Breast epithelium (tissue), 4 donors: ENCODE measurements around the gene PLEKHF1. TPM values are rescaled to one million over a fixed set of nuclear protein-coding genes. Genes with fewer than 3 reads are reported as not detected.

Experiments
- DNase-seq, 2 donors: peaks; one replicate each; pipeline ENCODE4 v3.0.0-alpha.2; 2019; ENCODE audit warnings: low spot score in 2 of 2
- H3K27ac ChIP-seq, 2 donors: fragments of 200-600 bp; sonication (generic) in 1 of 2; one replicate each; pipeline ENCODE4 v1.5.1; 2016 to 2019; ENCODE audit warnings: mild to moderate bottlenecking in 1 of 2
- H3K27me3 ChIP-seq, 2 donors: fragments of 200-600 bp; sonication (generic) in 1 of 2; one replicate each; pipeline versions ENCODE4 v1.5.1 to v1.6.0; 2017 to 2019; ENCODE audit warnings: control low read depth in 1 of 2, mild to moderate bottlenecking in 1 of 2
- H3K36me3 ChIP-seq: fragments of 200-600 bp; one replicate; pipeline ENCODE4 v1.5.1; 2019
- H3K4me1 ChIP-seq, 2 donors: fragments of 200-600 bp; sonication (generic); one replicate each; pipeline ENCODE4 v1.5.1; 2016 to 2019; ENCODE audit warnings: control low read depth in 1 of 2
- H3K4me3 ChIP-seq, 3 donors: fragments of 200-600 bp; sonication (generic); 1 replicate in 2 of 3; 2 replicates in 1 of 3; pipeline ENCODE4 v1.5.1; 2016 to 2019; ENCODE audit warnings: mild to moderate bottlenecking in 3 of 3, moderate library complexity in 2 of 3
- H3K9me3 ChIP-seq, 2 donors: fragments of 200-600 bp; sonication (generic) in 1 of 2; one replicate each; pipeline ENCODE4 v1.5.1; 2016 to 2019; ENCODE audit warnings: control low read depth in 1 of 2
- POLR2A ChIP-seq: fragments of 450-650 bp; IDR thresholded peaks from one replicate; pipeline ENCODE4 v1.6.1; 2016; ENCODE audit warnings: antibody characterized with exemption, mild to moderate bottlenecking, moderate library complexity
- POLR2AphosphoS5 ChIP-seq, 3 donors: sonication (generic); formaldehyde crosslinking; IDR thresholded peaks; one replicate each; pipeline ENCODE4 v1.6.1; 2017; ENCODE audit warnings: antibody characterized with exemption in 3 of 3
- intact Hi-C: fragments of 100-400 bp; cut with DNase I; formaldehyde crosslinking; loops from one replicate; pipeline ENCODE4 v1.15.1; 2023; ENCODE audit warnings: low total_unique reads
- total RNA-seq, 3 donors: library from RNA; depleted of rRNA; stranded (reverse); fragments of >200 nt; gene quantifications; one replicate each; pipeline ENCODE4 v1.1.0, GENCODE V29; 2016
- TF ChIP-seq, protein P1 (sequence below), 3 donors: fragments of 450-650 bp; IDR thresholded peaks; one replicate each; pipeline ENCODE4 v1.5.1; 2016 to 2017; ENCODE audit warnings: antibody characterized with exemption in 3 of 3, mild to moderate bottlenecking in 3 of 3, moderate library complexity in 3 of 3

Gene PLEKHF1
- total RNA-seq, 3 donors from 2014 or later, result 29.8 to 71.4 (median 58.7) TPM

DNA sequence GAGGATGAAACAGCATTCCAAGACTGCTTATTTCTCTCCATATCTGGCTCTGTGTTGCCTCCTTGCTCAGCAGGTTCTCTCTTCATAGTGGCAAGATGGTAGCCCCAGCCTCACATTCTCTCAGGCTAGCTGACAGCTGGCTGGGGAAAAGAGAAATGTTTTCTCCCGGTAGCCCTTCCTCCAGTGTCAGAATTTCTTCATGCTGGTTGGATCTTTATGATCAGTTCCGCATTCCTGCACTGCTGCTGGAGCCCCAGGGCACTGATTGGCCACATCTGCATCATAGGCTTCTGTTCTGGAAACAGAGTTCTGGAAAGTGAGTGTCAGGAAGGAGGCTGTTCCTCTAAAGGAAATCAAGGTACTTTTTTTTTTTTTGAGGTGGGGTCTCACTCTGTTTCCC, 34.6 kb upstream of the PLEKHF1 start:
- no peaks in the 10 kb centered on the region for H3K36me3 ChIP-seq
- H3K4me3 ChIP-seq, result no peak overlapping the region
- no peaks in the 10 kb centered on the region for H3K9me3 ChIP-seq
- no peaks in the 10 kb centered on the region for H3K4me1 ChIP-seq
- H3K27ac ChIP-seq, result no peak overlapping the region
- no peaks in the 10 kb centered on the region for H3K27me3 ChIP-seq
- intact Hi-C loops, result no loop called here
- TF ChIP-seq, protein P1, sequence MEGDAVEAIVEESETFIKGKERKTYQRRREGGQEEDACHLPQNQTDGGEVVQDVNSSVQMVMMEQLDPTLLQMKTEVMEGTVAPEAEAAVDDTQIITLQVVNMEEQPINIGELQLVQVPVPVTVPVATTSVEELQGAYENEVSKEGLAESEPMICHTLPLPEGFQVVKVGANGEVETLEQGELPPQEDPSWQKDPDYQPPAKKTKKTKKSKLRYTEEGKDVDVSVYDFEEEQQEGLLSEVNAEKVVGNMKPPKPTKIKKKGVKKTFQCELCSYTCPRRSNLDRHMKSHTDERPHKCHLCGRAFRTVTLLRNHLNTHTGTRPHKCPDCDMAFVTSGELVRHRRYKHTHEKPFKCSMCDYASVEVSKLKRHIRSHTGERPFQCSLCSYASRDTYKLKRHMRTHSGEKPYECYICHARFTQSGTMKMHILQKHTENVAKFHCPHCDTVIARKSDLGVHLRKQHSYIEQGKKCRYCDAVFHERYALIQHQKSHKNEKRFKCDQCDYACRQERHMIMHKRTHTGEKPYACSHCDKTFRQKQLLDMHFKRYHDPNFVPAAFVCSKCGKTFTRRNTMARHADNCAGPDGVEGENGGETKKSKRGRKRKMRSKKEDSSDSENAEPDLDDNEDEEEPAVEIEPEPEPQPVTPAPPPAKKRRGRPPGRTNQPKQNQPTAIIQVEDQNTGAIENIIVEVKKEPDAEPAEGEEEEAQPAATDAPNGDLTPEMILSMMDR (IDR thresholded peaks at IDR 0.05), result no peak
- TF ChIP-seq POLR2AphosphoS5 (IDR thresholded peaks at IDR 0.05), result no peak
- no peak for TF ChIP-seq POLR2A
- no peak for DNase-seq

DNA sequence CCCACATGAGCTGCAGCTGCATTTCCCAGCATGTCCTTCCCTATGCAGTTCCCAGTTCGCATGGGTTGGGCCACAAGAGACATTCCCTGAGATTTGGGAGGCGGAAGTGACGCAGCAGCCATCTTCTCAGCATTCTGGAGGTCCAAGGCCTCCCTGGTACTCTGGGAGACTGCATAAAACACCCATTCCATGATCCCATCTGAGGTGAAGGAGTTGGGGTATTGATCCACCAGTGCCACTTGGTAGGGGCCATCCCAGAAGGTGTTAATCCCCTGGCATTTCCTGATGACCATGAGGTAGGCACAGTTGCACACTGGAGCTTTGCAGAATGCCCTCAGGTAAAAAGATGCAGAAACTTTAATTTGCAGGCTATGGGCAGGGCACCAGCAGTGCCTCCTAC, 33.8 kb upstream of the PLEKHF1 start:
- H3K36me3 ChIP-seq, result no peaks in the 10 kb centered on the region
- H3K9me3 ChIP-seq, result no peaks in the 10 kb centered on the region
- TF ChIP-seq POLR2A (no peak), POLR2AphosphoS5 (IDR thresholded peaks at IDR 0.05) (no peak)
- TF ChIP-seq, protein P1 (IDR thresholded peaks at IDR 0.05), result no peak
- H3K27me3 ChIP-seq, result no peaks in the 10 kb centered on the region
- intact Hi-C loops, result no loop called here
- DNase-seq, result no peak
- H3K4me3 ChIP-seq, result no peak overlapping the region
- no peaks in the 10 kb centered on the region for H3K4me1 ChIP-seq
- no peak overlapping the region for H3K27ac ChIP-seq

DNA sequence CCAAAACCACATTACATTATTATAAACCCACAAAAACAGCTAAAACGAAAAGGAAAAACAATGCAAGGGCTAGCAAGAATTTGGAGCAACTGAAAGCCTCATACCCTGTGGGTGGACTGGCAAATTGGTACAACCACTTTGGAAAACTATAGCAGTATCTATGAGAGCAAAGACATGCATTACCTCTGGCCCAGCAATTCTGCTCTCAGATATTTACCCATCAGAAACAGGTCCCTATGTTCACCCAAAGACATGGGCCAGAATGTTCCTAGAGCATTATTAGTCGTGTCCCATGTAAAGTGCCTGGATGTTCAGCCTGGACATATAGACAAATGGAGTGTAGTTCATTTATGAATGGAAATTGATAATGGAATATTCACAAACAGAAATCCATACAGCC, 31.3 kb upstream of the PLEKHF1 start:
- H3K9me3 ChIP-seq, result no peaks in the 10 kb centered on the region
- no peaks in the 10 kb centered on the region for H3K4me1 ChIP-seq
- H3K27me3 ChIP-seq, result no peaks in the 10 kb centered on the region
- TF ChIP-seq POLR2A, result no peak
- TF ChIP-seq, protein P1 (IDR thresholded peaks at IDR 0.05), result no peak
- TF ChIP-seq POLR2AphosphoS5 (IDR thresholded peaks at IDR 0.05), result no peak
- H3K27ac ChIP-seq, result no peak overlapping the region
- H3K4me3 ChIP-seq, result no peak overlapping the region
- intact Hi-C loops, result no loop called here
- no peak for DNase-seq
- H3K36me3 ChIP-seq, result no peaks in the 10 kb centered on the region

DNA sequence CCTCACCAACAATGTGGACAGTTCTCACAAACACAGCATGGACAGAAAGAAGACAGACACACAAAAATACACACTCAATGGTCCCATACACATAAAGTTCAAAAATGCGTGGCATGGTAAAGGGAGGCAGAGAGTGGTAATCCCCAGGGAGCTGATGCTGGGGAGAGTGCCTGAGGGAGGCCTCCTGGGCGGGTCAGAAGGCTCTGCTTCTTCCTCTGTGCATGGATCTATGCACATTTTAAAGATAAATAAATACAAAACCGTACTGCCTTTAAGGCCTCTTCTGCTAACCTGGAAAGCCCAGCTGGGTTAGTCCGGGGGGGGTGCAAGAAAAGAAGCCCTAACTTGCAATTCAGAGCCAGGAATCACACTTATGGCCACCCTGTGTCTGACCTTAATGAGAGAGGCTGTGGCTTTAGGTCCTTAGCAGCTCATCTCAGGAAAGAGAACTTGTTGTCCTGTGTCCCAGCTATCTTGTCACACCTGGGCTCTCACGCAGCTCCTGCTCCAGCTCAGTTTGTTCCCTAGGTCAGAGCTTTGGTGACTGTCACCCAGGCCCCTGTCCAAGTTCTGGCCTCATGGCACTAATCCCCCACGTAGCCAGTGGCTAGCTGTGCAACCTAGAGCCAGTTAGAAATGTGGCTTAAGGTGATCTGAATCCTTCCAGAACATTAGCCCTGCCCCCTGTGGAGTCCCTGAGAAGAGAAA, 30.7 kb upstream of the PLEKHF1 start:
- no peak for DNase-seq
- intact Hi-C loops, result loop anchor here (1.0 kb wide), 1 partner anchor 13 kb away; no protein-coding TSS in a partner anchor
- Histone ChIP-seq H3K4me3 (no peak overlapping the region), H3K9me3 (no peaks in the 10 kb centered on the region), H3K36me3 (no peaks in the 10 kb centered on the region), H3K27me3 (no peaks in the 10 kb centered on the region), H3K27ac (no peak overlapping the region), H3K4me1 (no peaks in the 10 kb centered on the region)
- TF ChIP-seq POLR2AphosphoS5 (IDR thresholded peaks at IDR 0.05) (no peak), POLR2A (no peak)
- TF ChIP-seq, protein P1 (IDR thresholded peaks at IDR 0.05), result no peak

DNA sequence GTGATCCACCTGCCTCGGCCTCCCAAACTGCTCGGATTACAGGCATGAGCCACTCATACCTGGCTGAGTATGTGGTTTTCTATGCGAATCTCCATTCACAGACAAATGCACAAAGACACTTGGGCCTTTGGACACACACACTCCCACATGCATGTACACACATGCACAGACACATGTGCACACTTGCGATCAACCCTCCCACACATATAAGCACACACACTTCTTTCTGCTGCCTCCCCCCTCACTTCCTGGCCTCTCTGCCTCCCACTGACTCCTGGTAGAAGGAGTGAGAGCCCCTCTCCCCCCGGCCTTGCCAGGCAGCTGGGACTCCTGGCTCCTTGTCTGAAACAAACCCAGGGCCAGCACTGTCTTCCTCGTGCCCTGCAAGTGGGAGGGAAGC, 29.3 kb upstream of the PLEKHF1 start:
- TF ChIP-seq, protein P1 (IDR thresholded peaks at IDR 0.05), result no peak
- no peak for TF ChIP-seq POLR2A
- TF ChIP-seq POLR2AphosphoS5 (IDR thresholded peaks at IDR 0.05), result no peak
- H3K9me3 ChIP-seq, result no peaks in the 10 kb centered on the region
- no peaks in the 10 kb centered on the region for H3K36me3 ChIP-seq
- no peak for DNase-seq
- no peaks in the 10 kb centered on the region for H3K27me3 ChIP-seq
- intact Hi-C loops, result loop anchor here (1.0 kb wide), 1 partner anchor 15 kb away; no protein-coding TSS in a partner anchor
- H3K4me3 ChIP-seq, result no peak overlapping the region
- no peak overlapping the region for H3K27ac ChIP-seq
- H3K4me1 ChIP-seq, result no peaks in the 10 kb centered on the region
